HG03469 (cell line): ENCODE measurements around the gene NRXN2.

Experiments used
- ATAC-seq: cut with Tn5 transposase; IDR thresholded peaks from one replicate; pipeline ENCODE4 v1.9.1; 2021; ENCODE audit warnings: mild to moderate bottlenecking, moderate library complexity, moderate number of reproducible peaks; ENCODE audit not compliant: unreplicated experiment

Gene NRXN2

DNA sequence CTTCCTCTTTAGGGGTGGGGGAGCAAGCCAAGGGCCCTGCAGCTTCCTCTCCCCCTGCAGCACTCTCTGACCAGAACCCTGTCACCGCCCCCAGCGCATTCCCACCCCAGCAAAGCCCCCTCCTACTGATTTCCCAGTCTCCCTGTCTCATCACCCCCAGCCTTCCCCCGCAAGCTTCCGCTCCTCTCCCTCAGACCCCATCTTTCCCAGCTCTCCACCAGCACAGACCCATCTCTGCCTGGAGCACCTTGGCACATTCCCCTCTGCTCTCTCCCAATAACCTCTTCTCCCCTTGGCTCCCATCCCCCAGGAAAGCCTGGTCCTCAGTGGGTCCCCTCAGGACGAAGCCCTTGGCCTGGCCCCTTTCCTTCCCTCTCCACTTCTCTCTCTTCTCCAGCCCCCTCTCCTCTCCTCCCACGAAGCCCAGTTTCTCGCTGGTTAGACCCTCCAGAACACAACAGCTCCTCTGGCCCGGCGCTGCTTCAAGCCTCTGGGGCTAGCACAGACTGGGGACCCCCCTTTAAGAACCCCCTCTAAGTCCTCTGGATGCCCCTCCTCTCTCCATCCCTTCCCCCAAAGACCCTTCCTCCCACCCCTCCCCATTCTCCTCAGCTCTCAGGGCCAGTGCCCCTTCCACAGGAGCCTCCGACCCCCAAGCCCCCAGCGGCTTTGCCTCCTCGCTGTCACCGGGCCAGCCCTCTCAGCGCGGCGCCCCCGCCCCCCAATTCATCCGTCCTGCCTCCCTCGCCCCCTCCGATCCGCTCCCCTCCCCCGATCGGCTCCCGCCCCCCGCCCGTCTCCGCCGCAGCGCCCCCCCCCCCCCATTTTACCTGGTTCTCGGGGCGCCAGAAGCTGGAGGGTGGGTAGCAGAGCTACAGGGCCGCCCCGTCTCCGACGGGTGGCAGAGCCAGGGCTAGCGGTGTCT lies 594 bp downstream of the NRXN2 start:
- no peak for ATAC-seq

DNA sequence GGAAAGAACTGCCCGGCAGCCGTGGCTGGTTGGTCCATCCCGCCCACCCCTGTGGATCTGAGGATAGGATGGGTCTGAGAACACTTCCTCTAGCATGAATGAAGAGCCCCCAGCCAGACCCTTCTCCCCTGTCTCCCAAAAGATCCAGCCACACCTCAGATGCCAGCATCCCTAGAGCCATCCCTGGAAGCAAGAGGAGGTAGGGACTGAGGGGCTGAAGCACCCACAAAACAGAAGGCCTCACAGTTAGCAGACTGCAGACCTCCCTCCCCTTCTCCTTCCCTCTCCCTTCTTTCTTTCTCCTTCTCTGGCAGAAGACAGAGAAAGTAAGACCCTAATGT lies 1.7 kb downstream of the NRXN2 start:
- no peak for ATAC-seq

DNA sequence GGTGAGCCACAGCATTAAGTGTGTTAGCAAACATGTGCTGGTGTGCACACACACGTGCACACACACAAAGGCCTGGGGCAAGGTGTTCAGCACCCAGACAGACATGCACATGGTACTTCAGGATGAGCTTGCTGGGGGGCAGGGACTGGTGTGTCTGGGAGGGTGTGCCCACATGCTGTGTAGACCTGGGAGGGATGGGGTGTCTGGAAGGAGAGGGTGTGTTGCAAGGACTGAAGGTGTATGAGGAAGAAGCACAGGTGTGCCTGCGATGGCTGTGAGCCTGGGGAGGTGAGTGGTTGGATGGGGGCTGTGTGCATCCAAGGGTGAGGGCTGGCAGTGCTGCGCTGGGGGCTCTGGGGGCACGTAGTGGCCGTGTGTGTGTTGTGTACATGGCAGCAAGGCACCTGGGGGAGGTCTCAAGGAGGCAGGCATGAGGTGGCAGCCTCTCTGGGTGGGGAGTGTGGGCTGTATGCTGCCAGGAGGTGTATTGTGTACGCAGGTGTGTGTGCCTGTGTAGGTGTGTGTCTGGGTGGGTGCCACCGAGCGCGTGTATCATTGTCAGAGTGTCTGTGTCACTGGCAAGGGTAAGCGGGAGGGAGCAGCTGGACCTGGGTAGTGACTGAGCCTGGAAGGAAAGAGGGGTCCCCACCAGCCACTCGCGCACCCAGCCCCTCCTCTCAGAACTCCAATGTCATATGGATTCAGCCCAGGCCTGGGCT lies 2.2 kb downstream of the NRXN2 start:
- ATAC-seq: no peak

DNA sequence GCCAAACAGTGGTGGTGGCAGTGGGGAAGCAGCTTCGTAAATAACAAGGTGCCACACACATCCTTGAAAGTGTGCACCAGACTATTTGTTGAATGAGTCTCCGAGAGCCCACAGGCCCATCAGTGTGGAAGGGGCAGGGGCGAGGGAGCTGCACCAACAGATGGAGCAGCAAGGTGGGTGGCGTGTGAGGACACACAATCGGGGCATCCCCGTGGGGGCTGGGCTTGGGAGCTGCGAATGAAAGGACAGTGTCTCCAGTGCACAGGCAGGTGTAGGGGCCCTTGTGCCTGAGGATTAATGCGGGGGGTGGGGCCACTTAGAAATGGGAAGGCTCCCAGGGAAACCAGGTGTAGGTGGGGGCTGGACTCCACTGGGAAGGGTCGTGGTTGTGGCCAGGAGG lies 2.8 kb downstream of the NRXN2 start:
- ATAC-seq: no peak

DNA sequence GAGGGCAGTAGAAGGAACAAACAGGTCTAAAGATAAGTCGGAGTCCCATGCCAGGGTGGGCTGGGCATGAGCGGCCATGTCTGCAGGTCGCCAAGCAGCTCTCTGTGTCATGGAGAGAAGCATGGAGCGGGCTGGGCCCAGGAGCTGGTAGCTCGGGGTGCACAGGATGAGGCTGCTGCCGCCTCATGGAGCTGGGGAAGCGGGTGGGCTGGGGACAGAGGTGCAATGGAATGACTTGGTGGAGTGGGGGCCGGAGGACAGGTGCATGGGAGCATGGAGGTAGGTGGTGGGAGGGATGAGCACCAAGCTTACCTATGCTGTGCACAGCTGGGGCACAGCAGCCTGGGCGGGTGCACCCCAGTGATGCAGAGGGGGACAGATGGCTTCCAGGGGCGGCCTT lies 3.6 kb downstream of the NRXN2 start:
- ATAC-seq: no peak

DNA sequence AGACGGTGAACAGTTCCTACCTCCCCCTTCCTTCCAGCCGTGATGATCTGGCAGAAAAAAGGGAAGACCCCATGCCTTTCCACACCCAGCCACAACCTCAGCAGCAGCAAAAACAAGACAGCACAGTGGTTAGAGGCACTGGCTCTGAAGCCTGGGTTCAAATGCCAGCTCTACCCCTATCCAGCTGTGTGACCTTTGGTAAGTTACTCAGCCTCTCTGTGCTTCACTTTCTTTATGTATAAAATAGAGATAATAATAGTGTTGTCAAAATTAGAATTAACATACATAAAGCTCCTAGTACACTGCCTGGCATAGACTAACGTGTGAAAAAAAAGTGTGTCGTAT lies 4.2 kb downstream of the NRXN2 start:
- ATAC-seq: no peak

DNA sequence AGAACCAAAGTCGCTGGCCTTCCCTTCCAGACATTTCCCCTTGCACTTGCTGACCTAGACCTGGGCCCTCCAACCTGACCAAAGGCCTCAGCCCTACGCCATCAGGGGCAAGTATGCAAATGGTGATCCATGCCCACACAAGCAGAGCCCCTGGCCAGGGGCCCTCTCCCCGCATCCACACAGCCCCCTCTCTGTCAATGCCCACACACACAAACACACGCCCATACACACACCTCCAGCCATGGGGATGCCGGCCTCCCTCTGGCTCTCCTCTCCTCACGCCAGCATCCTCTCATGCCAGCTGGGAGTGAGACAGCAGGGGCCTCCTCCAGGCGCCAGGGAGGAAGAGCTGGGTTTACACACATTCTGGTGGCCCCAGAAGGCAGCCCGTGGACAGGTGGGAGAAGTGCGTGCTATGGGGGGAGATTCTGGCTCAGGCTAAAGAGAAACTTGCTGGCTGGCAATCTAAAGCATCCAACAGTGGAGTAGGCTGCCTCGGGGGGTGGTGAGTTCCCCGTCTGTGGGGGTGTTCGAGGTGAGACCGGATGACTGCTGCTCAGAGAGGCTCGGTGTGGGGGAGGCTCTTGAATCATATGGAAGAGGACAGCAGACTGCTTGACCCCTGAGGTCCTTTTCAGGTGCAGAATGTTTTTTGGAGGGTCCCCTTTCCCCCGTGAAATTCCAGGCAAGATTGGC lies 4.8 kb downstream of the NRXN2 start:
- ATAC-seq: no peak

DNA sequence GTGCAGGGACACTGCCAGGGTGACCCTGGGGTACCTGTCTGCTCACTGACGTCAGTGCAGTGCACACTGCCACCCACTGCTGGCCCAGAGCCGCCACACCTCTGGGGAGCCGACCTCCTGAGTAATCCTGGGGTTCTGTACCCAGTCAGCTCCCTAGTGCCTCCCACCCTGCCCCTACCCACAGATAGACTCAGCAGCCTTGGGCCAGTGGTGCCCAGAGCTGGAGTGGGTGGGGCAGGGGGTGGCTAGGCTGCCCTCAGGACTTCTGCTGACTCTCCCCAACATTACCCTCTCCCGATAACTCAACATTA lies 5.8 kb downstream of the NRXN2 start:
- no peak for ATAC-seq

DNA sequence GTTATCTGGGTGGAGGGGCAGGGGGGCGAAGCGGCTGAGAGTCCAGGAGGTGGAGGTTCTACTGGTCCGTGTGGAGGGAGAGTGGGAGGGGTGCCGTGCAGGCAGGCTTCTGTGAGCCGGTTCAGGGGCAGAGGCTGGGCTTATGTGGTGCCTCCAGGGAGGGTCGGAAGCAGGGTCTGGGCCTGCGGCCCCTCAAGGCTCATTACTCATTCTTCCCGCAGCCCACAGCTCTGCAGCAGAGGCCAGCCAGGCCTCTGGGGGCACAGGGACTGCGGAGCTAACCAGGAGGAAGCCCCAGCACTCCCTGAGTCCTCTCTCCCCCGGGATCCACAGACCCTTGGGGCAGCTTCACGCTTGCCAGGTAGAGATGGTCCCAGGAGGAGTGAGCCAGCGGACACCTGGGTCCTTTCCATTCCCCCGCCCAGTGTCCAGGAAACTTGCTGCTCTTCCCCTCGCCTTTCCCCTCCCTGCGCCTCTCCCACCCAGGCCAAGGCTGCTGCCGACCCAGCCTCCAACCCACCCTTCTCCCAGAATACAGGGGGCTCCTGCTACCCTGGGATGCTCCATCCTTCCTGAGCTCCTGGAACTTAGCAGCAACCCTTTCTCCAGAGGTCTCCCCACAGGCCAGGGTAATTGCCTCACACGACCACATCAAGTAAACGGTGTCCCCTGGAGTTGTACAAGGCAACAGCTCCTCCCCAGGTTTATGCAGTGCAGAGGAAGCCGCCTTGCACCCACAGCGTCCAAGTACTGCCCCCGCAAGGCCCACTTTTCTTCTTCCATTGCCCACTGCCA lies 6.3 kb downstream of the NRXN2 start:
- ATAC-seq: no peak

DNA sequence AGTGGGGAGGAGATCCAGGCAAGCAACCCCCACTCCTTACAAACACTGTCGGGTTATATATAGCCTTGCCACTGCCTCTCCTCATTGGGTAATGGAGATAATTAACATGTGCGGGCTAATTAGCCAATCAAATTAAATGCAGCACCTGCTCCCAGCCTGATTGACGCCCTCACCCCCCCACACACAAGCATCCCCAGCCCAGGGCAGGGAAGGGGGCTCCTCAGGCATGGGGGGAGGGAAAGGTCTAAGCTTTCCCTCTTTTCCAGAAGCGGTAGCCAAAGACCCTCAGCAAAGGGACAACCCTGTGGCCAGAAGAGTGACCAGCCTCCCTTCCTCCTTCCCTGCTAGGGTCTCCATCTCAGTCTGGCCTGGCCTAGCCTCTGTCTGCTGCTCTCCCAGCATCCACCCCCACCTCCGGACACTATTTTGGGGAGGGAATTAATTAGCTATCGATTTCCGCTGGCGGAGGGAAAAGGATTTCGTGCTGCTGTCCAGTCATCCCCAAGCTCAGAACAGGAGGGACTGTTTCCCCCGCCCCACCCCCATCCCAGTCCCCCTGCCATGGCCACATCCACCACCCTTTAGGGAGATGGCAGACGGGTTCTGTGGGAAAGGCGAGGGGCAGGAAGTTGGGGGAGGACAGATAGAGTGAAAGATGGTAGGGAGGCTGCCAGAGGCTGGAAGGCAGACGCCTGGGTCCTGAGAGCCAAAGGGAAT lies 7.1 kb downstream of the NRXN2 start:
- no peak for ATAC-seq

DNA sequence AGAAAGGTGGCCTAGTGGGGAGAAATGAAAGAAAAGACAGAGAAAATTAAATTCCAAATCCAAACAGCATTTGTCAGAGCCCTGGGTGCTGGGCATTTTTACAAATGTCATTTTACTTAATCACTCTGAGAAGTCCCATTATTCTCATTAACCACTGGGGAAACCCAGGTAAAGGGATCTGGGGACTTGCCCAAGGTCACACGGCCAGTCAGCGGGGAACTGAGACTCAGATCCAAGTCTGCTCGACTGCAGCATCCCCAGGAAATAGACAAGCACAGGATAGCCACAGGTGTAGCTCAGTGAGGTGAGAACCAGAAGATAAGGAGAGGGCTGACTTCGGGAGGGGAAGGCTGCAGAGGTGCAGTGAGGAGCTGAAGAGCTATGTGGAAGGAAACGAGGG lies 7.9 kb downstream of the NRXN2 start:
- no peak for ATAC-seq

DNA sequence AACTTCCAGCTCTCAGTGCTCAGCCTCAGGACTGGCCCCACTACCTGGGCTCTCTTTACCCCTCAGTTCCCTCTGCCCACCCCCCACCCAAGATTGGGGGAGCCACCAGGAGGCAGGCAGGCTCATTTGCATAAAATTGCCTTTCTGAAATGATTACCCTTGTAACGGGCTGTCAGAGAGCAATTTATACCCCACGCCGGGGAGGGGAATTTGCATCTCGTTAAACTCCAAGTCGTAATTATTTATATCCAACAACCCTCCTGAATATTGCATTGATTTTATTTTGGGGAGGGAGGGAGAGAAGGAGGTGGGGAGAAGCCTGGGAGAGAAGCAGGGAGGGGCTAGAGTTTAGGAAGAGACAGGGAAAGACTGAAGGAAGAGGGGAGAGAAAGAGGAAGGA lies 8.3 kb downstream of the NRXN2 start:
- ATAC-seq: no peak

DNA sequence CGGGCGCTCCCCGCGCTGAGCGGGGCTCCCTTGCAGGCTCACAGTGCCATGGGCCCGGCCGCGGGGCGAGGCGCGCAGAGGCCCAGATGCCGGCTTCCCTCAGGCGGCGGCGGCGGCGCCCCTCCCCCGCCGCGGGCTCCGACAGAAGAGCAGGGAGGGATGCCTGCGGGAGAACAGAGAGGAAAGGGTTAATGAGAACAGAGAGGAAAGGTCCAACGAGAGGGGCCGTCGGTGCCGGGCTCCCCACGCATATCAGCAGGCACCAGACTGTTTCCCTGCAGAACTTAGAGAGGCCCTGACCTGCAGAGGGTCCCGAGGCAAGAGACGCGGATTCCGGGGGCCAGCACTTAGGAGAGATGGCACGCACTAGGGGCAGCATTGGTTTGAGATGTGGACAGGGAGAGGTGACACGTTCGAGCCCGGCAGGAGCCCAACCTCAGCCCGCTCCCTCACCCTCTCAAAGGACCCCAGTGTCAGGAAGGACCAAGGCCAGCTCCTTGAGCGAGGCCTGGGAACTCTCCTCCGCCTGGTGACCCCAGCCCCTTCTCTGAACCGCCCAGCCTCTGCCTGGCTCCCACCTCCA lies 9.1 kb downstream of the NRXN2 start:
- no peak for ATAC-seq

DNA sequence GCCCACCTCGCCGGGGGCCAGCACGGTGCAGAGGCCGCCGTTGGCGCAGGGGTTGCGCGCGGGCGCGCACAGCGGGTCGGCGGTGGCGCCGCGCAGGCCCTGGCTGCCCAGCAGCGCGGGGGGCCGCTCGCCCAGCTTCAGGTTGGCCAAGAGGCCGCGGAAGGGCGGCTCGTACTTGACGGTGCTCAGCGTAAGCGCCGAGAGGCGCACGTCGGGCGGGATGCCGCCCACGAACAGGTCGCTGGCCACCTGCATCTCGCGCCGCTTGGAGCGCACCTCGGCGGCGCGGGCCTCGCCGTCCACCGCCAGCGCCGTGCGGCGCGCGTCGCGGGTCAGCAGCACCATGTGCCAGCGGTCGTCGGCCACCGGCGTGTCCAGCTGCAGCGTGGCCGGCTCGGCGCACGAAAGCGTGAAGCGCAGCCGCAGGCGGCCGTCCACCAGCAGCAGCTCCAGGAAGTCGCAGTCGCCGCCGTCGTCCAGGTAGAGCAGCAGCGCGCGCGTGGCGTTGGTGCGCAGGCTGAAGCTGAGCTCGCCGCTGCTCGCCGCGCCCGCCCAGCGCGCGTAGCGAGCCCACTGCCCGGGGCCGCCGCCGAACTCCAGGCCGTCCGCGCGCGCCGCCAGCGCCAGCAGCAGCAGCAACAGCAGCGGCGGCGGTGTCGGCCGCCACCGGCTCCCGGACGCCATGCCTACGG lies 9.8 kb downstream of the NRXN2 start:
- no peak for ATAC-seq

DNA sequence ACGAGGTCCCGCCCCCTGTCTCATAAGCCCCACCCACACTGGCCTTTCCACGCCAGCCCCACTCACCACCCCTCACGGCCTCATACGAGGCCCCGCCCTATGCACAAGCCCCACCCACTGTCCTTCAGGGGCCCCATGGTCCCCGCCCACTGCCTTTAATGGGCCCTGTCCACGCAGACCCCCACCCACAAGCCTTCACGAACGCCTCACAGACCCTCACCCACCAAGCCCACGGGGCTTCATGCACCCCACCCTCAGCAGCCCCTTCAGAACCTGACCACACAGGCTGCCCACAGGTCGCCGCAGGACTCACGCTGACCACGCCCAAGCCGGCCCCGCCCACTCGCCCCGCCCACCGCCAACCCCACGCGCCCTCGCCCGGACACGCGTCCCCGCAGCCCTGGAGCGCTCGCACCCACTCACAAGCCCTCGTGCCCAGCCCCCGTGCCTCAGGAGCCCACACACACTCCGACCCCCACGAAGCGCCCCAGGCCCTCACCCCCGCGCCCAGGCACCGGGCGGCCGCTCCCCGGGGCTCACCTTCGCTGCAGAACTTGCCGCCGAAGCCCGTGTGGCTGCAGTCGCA lies 10.5 kb downstream of the NRXN2 start:
- ATAC-seq: no peak

DNA sequence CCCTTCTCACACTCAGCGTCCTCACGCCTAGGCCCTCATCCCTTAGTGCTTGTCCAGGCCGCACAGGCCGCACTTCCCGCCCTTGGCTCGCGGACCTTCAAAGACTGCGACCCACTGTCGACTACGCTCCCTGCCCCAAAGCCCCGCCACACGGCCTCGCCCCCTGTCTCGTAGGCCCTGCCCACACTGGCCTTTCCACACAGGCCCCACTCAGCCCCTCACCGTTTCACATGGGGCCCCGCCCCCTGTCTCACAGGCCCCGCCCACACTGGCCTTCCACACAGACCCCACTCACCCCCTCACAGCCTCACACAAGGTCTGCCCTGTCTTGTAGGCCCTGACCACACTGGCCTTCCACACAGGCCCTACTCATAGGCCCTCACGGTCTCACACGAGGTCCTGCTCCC lies 11.0 kb downstream of the NRXN2 start:
- ATAC-seq: no peak

DNA sequence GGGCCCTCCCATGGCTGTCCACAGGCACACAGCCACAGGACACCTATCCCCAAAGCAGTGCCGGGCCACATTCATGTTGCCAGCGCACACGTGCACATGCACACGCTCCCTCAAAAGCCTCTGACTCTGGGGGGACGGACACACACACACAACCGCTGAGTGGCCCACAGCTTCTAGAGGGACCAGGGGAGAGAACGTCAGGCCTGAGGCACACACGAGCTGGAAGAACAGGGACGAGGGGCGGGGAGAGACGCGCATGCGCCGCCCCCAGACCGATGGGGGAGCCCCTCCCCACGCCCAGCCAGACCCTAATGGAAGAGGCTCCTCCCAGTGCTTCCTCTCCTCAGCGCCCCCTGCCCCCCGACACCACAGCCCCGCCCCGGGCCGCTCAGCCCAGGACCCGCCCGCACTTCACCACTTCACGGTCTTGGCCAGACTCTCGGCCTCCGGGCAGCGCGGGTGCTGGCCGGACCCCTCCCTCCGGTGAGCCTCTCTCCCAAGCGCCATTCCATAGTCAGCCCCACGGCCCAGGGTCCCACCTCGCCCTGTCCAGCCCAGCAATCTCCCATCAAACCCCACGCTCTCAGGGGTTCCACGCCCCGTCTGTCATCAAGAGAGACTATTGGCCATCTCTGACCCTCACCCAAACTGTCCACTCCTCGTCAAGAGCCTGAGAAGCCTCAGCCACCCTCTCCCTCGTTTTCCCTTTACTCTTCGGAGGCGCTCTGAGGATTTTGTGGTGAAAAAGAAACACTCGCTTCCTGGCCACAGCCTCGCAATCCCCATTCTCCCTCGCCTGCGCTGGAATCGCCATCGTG lies 11.7 kb downstream of the NRXN2 start:
- ATAC-seq: no peak

DNA sequence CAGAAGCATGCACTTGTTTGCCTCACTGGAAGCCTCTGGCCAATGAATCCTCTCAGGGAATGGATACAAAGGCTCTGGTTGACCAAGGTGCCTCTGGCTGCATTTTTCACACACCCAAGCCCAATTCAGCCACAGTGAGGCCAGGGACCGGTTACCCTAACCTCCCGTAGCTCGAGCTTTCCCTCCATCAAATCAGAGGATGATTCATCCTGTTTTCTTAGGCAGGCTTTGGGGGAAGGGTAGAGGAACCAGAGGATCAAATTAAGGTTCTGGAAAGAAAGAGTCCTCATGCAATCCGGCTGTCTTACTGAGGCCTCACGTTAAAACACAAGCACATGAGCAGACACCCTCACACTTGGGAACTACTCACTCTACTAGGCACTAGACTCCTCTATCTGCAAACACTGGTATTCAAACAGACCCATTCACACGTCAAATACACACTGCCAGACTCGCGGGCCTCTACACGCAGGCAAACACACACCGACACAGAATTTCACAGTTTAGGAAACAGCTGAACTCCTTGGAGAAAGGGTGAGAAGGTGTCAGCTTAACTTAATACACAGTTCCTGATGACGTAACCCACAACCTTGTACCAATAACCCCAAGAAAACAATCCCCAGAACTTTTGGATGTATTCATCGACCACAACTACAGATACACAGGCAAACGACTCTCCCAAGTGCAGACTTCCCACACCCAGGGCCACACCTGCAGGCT lies 12.4 kb downstream of the NRXN2 start:
- ATAC-seq: no peak
